T-helper 1 cell (primary cell): ENCODE results near the gene NOL12.
A peak's percentile ranks its signal among the peaks of the same experiment; 100 is the strongest.
"Not testable (repeated sequence)": the region's sequence is repeated elsewhere in the genome, so short reads cannot be mapped to it uniquely, and the experiment has no call there.

Experiments used
- DNase-seq, 5 donors: peaks; one replicate each; pipeline ENCODE4 v3.0.0-alpha.2; 2012 to 2020
- total RNA-seq, 4 donors: gene quantifications; one replicate each; lab custom pipeline; 2026; lab: John Stamatoyannopoulos, UW

The NOL12 gene, protein sequence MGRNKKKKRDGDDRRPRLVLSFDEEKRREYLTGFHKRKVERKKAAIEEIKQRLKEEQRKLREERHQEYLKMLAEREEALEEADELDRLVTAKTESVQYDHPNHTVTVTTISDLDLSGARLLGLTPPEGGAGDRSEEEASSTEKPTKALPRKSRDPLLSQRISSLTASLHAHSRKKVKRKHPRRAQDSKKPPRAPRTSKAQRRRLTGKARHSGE
- total RNA-seq, result 3.6 to 5.2 (median 4.6) reads per million in 4 donors

DNA sequence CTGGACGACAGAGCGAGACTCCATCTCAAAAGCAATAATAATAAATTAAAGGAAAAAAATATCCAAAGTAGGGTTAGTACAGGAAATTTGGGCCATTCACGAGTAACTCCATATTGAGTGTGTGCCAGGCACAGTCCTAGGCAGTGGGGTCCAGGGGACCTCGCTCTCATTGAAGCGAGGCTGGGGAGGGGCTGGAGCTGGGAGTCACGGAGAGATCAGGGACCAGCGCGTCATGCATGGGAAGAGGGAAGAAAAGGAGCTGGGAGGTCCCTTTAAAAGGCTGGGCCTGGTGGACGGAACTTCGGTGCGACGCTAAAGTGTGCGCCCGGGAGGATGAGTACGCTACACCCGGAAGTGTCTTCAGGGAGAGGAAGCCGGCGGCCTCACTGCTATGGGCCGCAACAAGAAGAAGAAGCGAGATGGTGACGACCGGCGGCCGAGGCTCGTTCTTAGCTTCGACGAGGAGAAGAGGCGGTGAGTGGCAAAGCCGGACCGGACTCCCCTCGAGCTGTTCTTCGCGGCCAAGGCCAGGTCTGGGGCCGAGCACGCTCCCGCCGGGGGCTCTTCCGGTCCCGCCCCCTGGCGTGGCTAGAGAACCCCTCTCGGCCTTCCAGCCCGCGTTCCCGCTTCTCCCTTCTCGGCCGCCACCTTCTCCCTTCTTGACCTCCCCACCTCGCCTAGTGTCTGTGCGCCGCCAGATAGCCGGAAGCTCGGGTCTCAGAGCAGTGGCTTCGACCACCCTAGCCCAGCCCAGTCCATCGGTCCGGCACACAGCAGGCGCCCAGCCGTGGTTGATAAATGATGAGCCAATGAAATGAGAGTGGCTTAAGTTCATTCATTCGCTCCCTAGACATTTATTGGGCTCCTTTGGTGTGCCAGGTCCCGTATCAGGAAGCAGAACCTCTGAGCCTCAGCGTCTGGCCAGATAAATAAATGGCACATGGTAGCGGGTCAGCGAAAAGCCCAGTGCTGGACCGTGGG, at the start of gene NOL12:
TSS of gene NOL12 (plus strand) at position 342 of the 981 bp plus-strand sequence. CDS start at position 392, 50 bp downstream.
- DNase-seq, result peak; percentile 43 to 85 (median 62)

DNA sequence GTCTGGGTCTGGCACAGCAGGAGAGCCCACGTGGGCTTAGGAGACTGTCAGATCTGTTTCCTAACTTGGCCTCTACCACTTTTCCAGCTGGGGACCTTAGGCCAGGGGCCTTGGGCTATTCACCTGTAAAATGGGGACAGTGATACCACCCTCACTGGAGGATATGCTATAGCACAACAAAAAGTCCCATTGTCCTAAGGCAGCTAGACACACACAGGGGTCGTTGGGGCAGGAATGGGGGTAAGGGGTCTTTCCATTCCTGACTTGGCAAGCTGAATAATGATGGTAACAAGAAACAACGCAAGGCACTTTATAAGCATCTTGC, 49.2 kb upstream of the NOL12 start:
- DNase-seq, result no peak

DNA sequence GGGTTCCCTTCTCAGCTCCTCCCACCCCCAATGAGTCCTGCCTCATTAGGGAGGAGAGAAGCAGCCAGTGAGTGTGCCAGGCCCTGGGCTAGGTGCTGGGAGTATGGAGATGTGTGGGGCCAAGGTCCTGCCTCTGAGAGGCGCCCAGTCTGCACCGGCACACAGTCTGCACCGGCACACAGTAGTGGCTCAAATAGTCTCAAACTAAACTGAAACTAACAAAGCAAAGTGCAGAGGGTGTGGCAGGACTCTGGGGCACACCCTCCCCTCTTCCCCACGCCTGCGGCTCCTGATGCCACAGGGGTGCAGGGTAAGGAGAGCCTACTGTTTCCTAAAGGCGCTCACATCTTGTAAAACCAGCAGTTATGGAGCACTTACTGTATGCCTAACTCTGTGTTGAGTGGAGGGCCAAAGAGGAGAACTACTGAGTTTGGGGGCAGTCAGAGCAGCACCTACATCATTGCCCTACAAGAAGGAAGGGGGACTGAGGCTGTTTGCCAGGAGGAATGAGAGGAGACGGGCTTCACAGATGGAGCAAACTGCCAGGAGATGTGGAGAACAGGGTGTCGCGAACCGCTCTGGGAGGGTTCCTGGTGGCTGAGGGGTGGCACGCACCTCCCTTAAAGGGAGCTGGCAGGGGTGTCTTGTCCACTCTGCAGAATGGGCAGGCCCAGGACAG, 47.6 kb upstream of the NOL12 start:
- DNase-seq, result peak in 1 of 5 donors; percentile 72

DNA sequence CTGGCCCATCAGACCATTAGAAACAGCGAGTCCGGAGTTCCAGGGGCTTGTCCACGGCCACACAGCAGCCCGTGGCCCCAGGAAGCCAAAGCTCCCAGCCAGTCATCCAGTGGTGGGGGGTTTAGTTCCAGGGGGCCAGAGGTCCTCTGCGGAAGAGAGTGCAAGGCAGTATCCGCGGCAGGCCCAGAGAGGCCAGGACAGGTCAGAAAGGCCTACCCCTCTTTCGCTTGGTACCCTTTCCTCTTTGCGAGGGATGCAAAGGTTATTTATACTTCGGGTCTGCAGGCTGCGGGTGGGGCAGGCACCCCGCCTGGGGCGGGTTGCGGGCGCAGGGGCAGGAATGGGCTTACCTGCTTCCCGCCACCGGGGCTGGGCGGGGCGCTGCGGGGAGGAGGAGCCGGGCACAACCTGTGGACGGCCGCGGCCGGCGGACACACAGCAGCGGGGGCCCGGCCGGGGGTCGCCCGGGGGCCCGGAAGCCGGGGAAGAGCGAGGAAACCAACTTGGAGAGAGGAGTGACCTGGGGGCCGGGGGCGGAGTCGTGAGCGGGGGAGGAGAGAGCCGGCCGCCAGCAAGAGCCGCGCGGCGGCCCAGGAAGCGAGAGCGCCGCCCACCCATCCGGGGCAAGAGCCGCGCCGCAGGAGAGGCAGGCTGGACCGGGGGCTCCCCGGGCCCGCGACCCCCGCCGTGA, 46.9 kb upstream of the NOL12 start, which contains the start of gene SH3BP1:
TSS of gene SH3BP1 (plus strand) at position 600 of the 691 bp plus-strand sequence. CDS start 119 bp downstream, outside the sequence.
- peak; percentile 44 to 63 (median 44) for DNase-seq

DNA sequence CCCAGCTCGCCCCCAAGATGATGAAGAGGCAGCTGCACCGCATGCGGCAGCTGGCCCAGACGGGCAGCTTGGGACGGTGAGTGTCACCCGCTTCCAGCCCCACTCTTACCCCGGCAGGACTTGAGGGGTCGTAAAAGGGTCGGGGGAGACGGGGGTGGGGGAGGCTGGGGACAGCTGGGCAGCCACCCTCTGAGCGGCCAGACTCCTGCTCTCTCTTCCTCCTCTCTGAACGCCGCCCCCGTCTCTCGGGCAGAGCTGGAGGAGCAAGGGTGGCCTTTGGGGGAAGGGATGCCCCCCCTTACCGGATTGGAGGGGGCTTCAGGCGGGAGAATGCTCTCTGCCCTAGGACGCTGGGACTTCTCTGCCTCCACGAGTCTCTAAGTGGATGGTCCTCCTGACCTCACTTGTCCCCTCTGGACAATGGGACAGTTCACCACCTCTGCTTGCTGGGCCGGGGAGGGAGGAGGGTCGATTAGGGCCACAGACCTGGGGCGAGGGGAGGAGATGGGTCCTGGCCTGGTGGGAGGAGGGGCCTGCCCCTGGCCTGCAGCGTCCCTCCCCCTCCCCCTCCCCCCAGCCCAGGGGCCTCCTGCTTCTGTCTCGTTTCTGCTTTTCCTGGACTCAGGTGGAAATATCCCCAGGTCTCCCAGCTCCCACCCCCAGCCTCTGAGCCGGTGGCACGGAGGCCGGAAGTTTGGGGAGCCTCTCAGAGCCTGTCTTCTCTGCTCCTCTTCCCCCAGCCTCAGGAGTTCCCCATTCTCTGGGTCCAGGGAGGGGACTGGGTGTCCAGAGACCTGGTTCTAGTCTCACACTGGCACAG, 46.2 kb upstream of the NOL12 start:
- DNase-seq, result no peak

DNA sequence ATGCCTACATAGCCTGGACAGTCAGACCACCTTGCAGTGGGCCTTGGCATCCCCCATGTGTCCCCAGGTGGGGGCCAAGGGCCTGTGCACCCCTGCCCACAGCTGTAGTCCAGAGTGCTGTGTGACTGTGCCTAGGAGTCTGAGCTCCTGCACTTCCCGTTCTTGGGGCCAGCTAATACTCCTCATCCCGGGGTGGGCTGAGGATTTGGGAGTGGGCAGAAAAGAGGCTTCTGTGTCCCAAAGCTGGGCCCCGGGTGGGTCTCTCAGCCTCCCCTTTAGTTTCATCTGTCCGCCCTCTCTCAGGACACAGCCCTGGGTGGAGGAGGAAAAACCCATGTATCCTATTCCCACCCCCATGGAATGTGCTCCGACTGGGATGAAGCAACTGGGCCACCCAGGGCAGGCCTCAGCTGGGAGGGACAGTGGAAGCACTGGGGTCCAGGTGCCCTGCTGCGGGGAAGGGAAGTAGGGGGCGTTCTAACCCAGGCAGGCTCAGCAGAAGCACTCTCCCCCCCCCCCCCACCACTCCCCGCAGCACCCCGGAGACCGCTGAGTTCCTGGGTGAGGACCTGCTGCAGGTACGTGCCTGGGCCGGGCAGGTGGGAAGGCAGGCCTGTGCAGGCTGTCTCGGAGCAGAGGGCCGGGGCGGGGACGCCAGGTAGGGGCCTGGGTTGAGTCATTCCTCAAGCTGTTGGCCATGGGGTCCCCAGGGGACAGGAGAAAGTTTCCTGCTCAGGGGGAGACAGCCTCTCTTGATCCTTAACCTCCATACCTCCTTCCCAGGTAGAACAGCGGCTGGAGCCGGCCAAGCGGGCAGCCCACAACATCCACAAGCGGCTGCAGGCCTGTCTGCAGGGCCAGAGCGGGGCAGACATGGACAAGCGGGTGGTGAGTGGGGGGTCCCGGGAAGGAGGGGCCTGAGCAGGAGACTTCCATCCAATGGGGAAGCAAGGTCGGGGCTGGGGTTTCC, 45.3 kb upstream of the NOL12 start:
- no peak for DNase-seq

DNA sequence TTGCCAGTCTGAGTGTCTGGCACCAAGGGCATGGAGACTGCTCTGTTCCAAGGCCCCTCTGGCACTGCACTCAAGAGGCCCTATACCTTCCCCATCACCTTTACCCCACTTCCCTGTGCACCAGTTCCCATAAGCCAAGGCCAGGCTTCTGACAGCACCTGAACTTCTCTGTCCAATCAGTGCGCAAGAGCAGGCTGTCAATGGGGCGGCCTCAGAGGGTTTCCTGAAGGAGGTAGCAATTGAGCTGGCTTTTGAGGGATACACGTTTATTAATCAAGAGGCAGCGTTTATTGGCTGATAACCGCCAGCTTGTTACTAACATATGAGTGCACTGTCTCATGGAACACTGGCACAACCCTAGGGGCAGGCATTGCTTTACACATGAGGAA, 44.6 kb upstream of the NOL12 start:
- DNase-seq, result no peak

DNA sequence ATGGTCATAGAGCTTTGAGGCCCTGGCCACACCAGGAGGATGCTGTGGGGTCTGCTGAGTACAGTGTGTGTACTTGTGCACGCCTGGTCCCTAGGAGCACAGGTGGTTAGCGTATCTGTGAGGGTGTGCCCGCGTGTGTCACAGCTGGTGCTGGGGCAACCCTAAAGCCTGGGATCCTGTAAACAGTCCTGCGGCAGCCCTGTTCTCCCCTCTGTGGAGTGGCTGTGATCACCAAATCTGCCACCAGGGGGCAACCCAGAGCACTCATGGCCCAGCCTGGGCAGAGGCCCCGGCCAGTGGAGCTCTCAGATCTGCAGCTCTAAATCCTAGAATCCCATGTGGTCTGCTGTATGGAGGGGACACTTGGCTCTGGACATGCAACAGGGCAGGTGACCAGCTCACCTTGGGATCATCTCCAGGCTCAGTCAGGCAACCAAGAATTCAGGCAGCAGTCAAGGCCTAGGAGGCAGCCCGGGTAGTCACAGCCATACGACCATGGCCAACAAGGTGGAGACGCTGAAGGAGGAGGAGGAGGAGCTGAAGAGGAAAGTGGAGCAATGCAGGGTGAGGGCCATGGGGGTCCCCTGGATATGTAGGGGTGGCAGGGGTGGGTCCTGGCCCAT, 42.8 kb upstream of the NOL12 start:
- DNase-seq, result peak; percentile 63 to 85 (median 80)

GRCh38 chr22:37647317-37647716, 38.8 kb upstream of the NOL12 start:
- no peak for DNase-seq

GRCh38 chr22:37647928-37648327, 38.2 kb upstream of the NOL12 start:
- DNase-seq, result no peak

DNA sequence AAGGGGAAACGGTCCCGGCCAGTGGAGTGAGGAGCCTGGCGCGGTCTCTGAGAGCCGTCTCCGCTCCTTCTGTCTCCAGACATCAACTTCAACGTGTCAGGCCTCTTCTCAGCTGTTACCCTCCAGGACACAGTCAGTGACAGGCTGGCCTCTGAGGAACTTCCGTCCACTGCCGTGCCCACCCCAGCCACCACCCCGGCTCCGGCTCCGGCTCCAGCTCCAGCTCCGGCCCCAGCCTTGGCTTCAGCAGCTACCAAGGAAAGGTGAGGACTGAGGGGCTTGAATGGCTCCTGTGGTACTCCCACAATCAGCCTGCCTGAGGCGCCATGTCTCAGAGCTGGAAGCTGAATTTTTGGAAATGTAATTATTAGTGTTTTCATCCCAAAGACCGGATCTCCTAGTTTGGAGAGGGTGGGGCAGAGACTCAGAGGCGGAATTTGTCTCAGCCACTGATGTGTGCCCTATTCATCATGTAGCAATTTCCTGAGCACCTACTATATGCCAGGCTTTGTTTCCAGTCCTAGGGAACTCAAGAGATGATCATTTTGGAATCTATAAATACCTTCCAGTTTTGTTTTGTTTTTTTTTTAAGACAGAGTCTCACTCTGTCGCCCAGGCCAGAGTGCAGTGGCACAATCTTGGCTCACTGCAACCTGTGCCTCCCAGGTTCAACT, 35.5 kb upstream of the NOL12 start:
- DNase-seq, result no peak

- no peak for DNase-seq
These were observed 31.4 kb upstream of the NOL12 start for GRCh38 chr22:37654563-37655251.

- no peak for DNase-seq
These were observed 30.9 kb upstream of the NOL12 start for GRCh38 chr22:37655252-37655563.

DNA sequence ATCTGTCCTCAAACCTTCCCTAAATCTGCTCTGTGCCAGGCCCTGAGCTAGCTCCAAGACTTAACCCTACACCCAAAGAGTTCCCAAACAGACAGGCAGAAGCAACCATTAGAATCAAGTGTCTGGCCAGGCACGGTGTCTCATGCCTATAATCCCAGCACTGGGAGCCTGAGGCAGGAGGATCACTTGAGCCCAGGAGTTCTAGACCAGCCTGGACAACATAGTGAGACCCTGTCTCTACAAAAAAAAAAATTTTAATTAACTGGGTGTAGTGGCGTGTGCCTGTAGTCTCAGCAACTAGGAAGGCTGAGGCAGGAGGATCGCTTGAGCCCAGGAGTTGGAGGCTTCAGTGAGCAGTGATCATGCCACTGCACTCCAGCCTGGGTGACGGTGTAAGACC, 29.6 kb upstream of the NOL12 start:
- DNase-seq, result not testable (repeated sequence)

DNA sequence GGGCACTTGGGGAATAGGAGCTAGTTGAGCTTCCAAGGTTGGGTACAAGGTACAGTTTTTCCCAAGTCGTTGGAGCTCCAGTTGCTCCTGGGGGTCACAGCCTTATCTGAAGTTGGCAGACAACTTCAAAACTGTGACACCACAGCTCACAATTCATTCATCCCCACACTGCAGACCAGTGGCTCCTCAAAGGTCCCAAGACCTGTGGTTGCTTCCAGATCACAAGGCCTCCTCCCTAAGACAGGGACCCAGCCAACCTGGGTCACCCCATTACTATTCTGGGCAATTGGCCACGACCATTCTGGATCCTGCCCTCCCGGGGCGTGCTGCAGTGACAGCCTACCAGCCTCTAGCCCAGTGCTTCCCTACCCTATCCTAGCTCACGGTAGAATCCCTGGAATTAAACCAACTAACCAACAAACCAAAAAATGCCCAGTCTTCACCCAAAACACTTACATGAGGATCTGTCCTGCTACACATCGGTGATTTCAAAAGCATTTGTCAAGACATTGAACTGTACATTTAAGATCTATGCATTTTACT, 28.5 kb upstream of the NOL12 start:
- DNase-seq, result no peak

DNA sequence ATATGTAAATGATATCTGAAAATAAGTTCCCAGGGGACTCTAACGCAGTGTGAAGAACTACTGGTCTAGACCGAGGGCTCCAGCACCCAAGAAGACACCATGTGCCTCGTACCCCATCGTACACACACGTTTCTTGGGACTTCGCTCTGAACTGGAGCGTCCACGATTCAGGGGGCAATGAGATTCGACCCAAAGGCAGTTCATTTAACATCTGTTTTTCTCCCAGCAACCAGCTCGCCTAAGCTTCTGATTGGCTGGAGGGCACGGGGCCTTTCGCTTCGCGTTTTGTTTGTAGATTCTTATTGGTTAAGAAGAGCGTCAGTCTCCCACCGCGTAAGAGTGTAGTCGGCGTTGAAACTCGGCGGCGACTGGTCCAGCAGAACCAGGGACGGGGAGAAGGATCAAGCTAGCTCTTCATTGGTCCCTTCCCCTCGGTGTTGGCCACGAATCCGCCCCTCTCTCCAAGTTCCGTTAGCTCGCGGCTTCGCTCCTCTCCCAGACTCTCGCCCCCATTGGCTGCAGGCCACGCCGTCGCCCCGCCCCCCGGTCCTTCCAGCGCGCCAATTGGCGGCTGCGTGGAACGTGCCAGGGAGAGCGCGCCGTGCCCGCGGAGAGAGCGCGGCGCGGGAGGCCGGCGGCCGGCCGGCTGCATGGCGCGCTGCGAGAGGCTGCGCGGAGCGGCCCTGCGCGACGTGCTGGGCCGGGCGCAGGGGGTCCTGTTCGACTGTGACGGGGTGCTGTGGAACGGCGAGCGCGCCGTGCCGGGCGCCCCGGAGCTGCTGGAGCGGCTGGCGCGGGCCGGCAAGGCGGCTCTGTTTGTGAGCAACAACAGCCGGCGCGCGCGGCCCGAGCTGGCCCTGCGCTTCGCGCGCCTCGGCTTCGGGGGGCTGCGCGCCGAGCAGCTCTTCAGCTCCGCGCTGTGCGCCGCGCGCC, 27.7 kb upstream of the NOL12 start, which contains the start of gene PDXP:
TSS of gene PDXP (plus strand) at position 591 of the 933 bp plus-strand sequence. CDS start at position 651, 60 bp downstream.
- DNase-seq, result peak; percentile 94 to 99 (median 97)
